Glutamatergic neuron (in vitro differentiated cells): Measurements from ENCODE around the gene VASP. TPM values are rescaled to one million over a fixed set of nuclear protein-coding genes. Genes with fewer than 3 reads are reported as not detected.

Experiments
- DNase-seq: peaks from one replicate; pipeline ENCODE4 v3.0.0; 2022
- H3K27ac Mint-ChIP-seq: one replicate; pipeline ENCODE4 v1.8.0; 2020; ENCODE audit warnings: mild to moderate bottlenecking, mixed read lengths, inconsistent platforms; ENCODE audit not compliant: unreplicated experiment
- H3K27me3 Mint-ChIP-seq: one replicate; pipeline ENCODE4 v1.8.0; 2020; ENCODE audit warnings: mild to moderate bottlenecking, moderate library complexity, mixed read lengths, inconsistent platforms; ENCODE audit not compliant: unreplicated experiment
- H3K36me3 Mint-ChIP-seq: one replicate; pipeline ENCODE4 v1.8.0; 2020; ENCODE audit warnings: mild to moderate bottlenecking, mixed read lengths, inconsistent platforms; ENCODE audit not compliant: unreplicated experiment
- H3K4me1 Mint-ChIP-seq: one replicate; pipeline ENCODE4 v1.8.0; 2020; ENCODE audit warnings: mild to moderate bottlenecking, low read depth, mixed read lengths, inconsistent platforms; ENCODE audit not compliant: unreplicated experiment
- H3K4me3 Mint-ChIP-seq: one replicate; pipeline ENCODE4 v1.8.0; 2020; ENCODE audit warnings: mild to moderate bottlenecking, mixed read lengths, inconsistent platforms; ENCODE audit not compliant: unreplicated experiment
- H3K9me3 Mint-ChIP-seq: one replicate; pipeline ENCODE4 v1.8.0; 2020; ENCODE audit warnings: mild to moderate bottlenecking, moderate library complexity, mixed read lengths, inconsistent platforms; ENCODE audit not compliant: unreplicated experiment
- total RNA-seq: library from RNA; stranded (reverse); fragmentation: NEBNext Ultra II Directional; extraction: Animal tissue kit (Norgen Biotek cat#: 25700); gene quantifications from one replicate; pipeline ENCODE4 v1.2.1, GENCODE V29; 2021; ENCODE audit not compliant: unreplicated experiment
- TF ChIP-seq, protein P1 (sequence below): fragments of 200-600 bp; sonication (generic); IDR thresholded peaks from one replicate; pipeline ENCODE4 v1.5.0; 2021; ENCODE audit not compliant: partially characterized antibody, unreplicated experiment

The VASP gene
- total RNA-seq, 1 donor from 2014 or later = 73.6 TPM

DNA sequence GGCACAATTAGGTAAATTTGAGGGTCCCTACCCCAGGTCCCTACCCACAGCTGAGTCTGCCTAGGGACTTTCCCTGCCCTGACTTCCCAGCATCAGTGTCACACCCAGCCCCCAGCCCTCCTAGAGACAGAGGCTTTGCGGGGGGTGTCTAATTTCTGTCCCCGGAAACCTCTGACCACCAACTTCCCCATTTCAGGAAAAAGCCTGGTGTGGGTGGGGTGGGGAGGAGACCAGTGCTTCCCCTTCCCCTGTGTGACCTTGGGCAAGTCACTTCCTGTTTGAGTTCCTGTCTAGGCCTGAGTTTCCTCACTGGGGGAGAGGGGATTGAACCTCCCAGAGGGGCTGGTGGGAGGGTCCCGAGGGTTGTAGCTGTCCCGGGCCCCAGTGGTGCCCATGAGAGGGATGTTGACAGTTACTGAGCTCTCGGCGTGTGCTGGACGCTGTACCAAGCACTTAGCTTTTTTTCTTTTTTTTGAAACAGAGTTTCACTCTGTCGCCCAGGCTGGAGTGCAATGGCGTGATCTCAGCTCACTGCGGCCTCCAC, 7.9 kb downstream of the VASP start:
- H3K27me3 Mint-ChIP-seq = no peaks in the 10 kb centered on the region
- TF ChIP-seq, protein P1, sequence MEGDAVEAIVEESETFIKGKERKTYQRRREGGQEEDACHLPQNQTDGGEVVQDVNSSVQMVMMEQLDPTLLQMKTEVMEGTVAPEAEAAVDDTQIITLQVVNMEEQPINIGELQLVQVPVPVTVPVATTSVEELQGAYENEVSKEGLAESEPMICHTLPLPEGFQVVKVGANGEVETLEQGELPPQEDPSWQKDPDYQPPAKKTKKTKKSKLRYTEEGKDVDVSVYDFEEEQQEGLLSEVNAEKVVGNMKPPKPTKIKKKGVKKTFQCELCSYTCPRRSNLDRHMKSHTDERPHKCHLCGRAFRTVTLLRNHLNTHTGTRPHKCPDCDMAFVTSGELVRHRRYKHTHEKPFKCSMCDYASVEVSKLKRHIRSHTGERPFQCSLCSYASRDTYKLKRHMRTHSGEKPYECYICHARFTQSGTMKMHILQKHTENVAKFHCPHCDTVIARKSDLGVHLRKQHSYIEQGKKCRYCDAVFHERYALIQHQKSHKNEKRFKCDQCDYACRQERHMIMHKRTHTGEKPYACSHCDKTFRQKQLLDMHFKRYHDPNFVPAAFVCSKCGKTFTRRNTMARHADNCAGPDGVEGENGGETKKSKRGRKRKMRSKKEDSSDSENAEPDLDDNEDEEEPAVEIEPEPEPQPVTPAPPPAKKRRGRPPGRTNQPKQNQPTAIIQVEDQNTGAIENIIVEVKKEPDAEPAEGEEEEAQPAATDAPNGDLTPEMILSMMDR = no peak
- H3K36me3 Mint-ChIP-seq = no peaks in the 10 kb centered on the region
- H3K4me1 Mint-ChIP-seq = peaks cover 10% of the 10 kb centered on the region
- DNase-seq = no peak
- H3K4me3 Mint-ChIP-seq = no peak overlapping the region
- no peak overlapping the region for H3K27ac Mint-ChIP-seq
- peaks cover 4% of the 10 kb centered on the region for H3K9me3 Mint-ChIP-seq

DNA sequence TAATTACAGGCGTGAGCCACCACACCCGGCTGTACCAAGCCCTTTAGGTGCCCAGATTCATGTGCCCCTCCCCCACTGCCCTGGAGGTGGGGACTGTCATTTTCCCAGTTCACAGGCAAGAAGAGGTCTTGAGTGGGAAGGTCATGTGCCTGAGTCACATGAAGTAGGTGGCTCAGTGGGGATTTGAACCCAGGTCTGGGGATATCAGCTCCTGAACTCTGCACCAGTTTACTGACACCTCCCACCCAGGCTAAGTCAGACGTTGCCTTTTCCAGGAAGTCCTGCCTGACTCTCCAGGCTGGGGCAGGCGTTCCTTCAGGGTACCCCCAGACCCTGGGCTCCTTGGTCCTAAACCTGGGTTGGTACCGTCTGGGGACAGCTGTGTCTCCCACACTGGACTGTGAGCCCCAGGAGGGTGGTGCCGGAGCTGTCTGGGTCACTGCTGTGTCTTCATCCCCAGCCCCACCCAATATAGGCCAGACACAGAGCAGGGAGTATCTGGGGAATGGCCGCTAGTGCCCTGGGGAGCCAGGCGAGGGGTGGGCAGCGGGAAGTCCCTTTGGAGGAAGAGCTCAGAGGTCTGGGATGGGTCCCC, 8.6 kb downstream of the VASP start:
- Mint-ChIP-seq H3K9me3 (peaks cover 4% of the 10 kb centered on the region), H3K27me3 (no peaks in the 10 kb centered on the region), H3K4me1 (peaks cover 10% of the 10 kb centered on the region), H3K4me3 (no peak overlapping the region), H3K36me3 (no peaks in the 10 kb centered on the region), H3K27ac (no peak overlapping the region)
- no peak for DNase-seq
- TF ChIP-seq, protein P1 = no peak

DNA sequence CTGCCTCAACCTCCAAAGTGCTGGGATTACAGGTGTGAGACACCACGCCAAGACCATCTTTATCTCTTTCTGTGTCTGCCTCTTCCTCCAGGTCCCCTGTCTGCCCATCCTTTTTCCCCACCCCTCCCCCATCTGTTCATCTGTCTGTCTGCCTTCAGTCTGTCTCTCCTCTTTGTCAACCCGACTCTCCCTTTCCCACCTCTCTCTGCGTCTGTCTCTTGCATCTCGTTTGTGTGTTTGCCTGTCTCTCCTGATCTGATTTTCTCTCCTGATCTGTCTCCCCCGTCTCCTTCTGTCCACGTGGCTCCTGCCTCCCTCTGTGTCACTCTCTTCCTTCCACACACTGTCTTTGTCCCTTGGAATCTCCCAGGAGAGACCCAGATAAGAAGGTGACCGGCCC, 10.0 kb downstream of the VASP start:
- H3K27ac Mint-ChIP-seq = peak overlapping the region; percentile 87
- DNase-seq = no peak
- TF ChIP-seq, protein P1 = no peak
- no peak overlapping the region for H3K4me3 Mint-ChIP-seq
- peaks cover 10% of the 10 kb centered on the region for H3K4me1 Mint-ChIP-seq
- peaks cover 4% of the 10 kb centered on the region for H3K9me3 Mint-ChIP-seq
- no peaks in the 10 kb centered on the region for H3K36me3 Mint-ChIP-seq
- H3K27me3 Mint-ChIP-seq = no peaks in the 10 kb centered on the region

DNA sequence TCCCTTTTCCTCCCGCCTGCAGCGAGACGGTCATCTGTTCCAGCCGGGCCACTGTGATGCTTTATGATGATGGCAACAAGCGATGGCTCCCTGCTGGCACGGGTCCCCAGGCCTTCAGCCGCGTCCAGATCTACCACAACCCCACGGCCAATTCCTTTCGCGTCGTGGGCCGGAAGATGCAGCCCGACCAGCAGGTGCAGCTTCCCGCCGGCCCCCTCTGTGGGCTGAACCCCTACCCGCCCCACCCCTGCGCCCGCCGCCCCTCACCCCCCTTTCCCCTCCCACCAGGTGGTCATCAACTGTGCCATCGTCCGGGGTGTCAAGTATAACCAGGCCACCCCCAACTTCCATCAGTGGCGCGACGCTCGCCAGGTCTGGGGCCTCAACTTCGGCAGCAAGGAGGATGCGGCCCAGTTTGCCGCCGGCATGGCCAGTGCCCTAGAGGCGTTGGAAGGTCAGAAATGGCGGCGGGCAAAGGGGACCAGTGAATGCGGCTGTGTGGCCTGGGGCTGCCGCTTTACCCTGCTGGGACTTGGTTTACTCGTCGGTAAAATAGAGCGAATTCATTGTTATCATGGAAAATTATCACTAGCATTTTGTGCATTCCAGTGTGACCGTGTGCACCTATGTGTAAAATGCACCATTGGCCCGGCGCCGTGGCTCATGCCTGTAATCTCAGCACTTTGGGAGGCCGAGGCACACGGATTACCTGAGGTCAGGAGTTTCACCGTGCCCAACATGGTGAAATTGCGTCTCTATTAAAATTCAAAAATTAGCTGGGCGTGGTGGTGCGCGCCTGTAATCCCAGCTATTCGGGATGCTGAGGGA, 10.6 kb downstream of the VASP start:
- no peak for DNase-seq
- TF ChIP-seq, protein P1 = no peak
- H3K4me3 Mint-ChIP-seq = no peak overlapping the region
- H3K9me3 Mint-ChIP-seq = peaks cover 4% of the 10 kb centered on the region
- H3K36me3 Mint-ChIP-seq = no peaks in the 10 kb centered on the region
- no peaks in the 10 kb centered on the region for H3K27me3 Mint-ChIP-seq
- H3K4me1 Mint-ChIP-seq = peaks cover 10% of the 10 kb centered on the region
- peak overlapping the region; percentile 87 for H3K27ac Mint-ChIP-seq

DNA sequence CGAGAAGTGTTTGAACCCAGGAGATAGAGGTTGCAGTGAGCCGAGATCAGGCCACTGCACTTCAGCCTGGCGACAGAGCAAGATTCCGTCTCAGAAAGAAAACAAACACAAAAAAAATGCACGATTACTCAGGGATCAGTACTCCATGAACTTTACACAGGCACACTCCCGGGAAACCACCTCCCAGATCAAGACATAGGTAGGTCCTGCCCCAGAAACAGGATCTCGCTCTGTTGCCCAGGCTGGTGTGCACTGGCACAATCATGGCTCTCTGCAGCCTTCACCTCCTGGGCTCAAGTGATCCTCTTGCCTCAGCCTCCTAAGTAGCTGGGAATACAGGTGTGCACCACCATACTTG, 11.2 kb downstream of the VASP start:
- Mint-ChIP-seq H3K9me3 (peaks cover 4% of the 10 kb centered on the region), H3K4me3 (no peak overlapping the region)

More for the DNA sequence above, 11.2 kb downstream of the VASP start:
- DNase-seq = no peak
- H3K27me3 Mint-ChIP-seq = no peaks in the 10 kb centered on the region
- no peak overlapping the region for H3K27ac Mint-ChIP-seq
- peaks cover 10% of the 10 kb centered on the region for H3K4me1 Mint-ChIP-seq
- TF ChIP-seq, protein P1 = no peak
- no peaks in the 10 kb centered on the region for H3K36me3 Mint-ChIP-seq
